Heart right ventricle (tissue), 16 donors: ENCODE results near the gene COG7. TPM values are rescaled to one million over a fixed set of nuclear protein-coding genes. Genes with fewer than 3 reads are reported as not detected.

Experiments used
- ATAC-seq, 8 donors: fragments of 200-7000 bp; cut with Tn5 transposase; one replicate each; pipeline ENCODE4 v1.9.1; 2020; ENCODE audit warnings: mild to moderate bottlenecking in 8 of 8, moderate library complexity in 8 of 8, moderate number of reproducible peaks in 1 of 8
- DNase-seq, 2 donors: peaks; one replicate each; pipeline ENCODE4 v3.0.0-alpha.2; 2020
- H3K27ac ChIP-seq, 10 donors: fragments of 200-600 bp; sonication (generic) in 2 of 10; one replicate each; pipeline versions ENCODE4 v1.5.0 to v1.8.0; 2020 to 2022; ENCODE audit warnings: mild to moderate bottlenecking in 3 of 10
- H3K27me3 ChIP-seq, 7 donors: fragments of 200-600 bp; one replicate each; pipeline ENCODE4 v1.8.0; 2021 to 2022; ENCODE audit warnings: mild to moderate bottlenecking in 2 of 7
- H3K36me3 ChIP-seq, 9 donors: fragments of 200-600 bp; sonication (generic) in 1 of 9; one replicate each; pipeline versions ENCODE4 v1.5.0 to v1.8.0; 2020 to 2022; ENCODE audit warnings: mild to moderate bottlenecking in 2 of 9
- H3K4me1 ChIP-seq, 9 donors: fragments of 200-600 bp; sonication (generic) in 1 of 9; one replicate each; pipeline versions ENCODE4 v1.5.0 to v1.8.0; 2020 to 2022; ENCODE audit warnings: mild to moderate bottlenecking in 4 of 9
- H3K4me3 ChIP-seq, 10 donors: fragments of 200-600 bp; sonication (generic) in 2 of 10; one replicate each; pipeline versions ENCODE4 v1.5.0 to v1.8.0; 2020 to 2022; ENCODE audit warnings: mild to moderate bottlenecking in 7 of 10, moderate library complexity in 2 of 10
- H3K9me3 ChIP-seq, 11 donors: fragments of 200-600 bp in 10 of 11; sonication (generic) in 2 of 11; one replicate each; pipeline versions ENCODE4 v1.5.0 to v1.8.0; 2013 to 2022; ENCODE audit warnings: mild to moderate bottlenecking in 2 of 11, control low read depth in 1 of 11, moderate library complexity in 1 of 11
- WGBS, 2 donors: extraction: QIAGEN DNeasy Blood & Tissue Kit; methylation state at CpG; one replicate each; pipeline ENCODE4 v1.1.7; 2013; ENCODE audit warnings: inconsistent platforms in 1 of 2; 5-methylcytosine and 5-hydroxymethylcytosine counted together
- intact Hi-C, 10 donors: fragments of 100-400 bp; cut with DNase I; formaldehyde crosslinking; loops; one replicate each; pipeline versions ENCODE4 v1.11.1 to v1.14.2; 2022
- polyA plus RNA-seq, 2 donors: library from polyadenylated mRNA; stranded (reverse); fragments of 200-250 nt; gene quantifications; one replicate each; pipeline ENCODE4 v1.2.3, GENCODE V29; 2013
- total RNA-seq, 10 donors: library from RNA; stranded (reverse); fragmentation: NEBNext Ultra II Directional in 3 of 10; extraction: Animal tissue kit (Norgen Biotek cat#: 25700) in 3 of 10; gene quantifications; one replicate each; pipeline versions ENCODE4 v1.2.1 to v1.2.4, GENCODE V29; 2021 to 2023
- TF ChIP-seq, protein P1 (sequence below), 9 donors: fragments of 200-600 bp; sonication (generic) in 2 of 9; IDR thresholded peaks; one replicate each; pipeline versions ENCODE4 v1.5.0 to v1.8.0; 2021 to 2022; ENCODE audit warnings: antibody characterized with exemption in 9 of 9, mild to moderate bottlenecking in 5 of 9, moderate library complexity in 1 of 9
- donor health status: Arrhythmogenic right ventricular cardiomyopathy.
- donor health status: ischemic (EF 13 %, LVEDD 7.1; RV severe dilation, severe dysfunction).
- donor health status: healthy with polysubstance abuse.
- donor health status: DM: no; HTN: yes; CAD: no.
- donor health status: DM: no; HTN: no; CAD: no.
- donor health status: ischemic (EF 25% LVEDD 6.9; RV normal size, moderate dysfunction).
- donor health status: ischemic (EF 25% LVEDD 5.7; RV mildly dilated, moderate dysfunction).
- donor health status: healthy.
- donor health status: DM: yes; HTN: yes; CAD: no.
- donor health status: Ischemic cardiomyopathy.
- donor health status: ischemic (EF 35%, LVEDD 5.7; RV mildly dilated, moderate dysfunction).
- donor health status: nonischemic (EF 11% LVEDD 7.7; RV severe dilation, severe dysfunction).
- donor health status: DM: yes; HTN: yes; CAD: no.
- donor health status: PGD.
- donor health status: ischemic (EF 29% LVEDD 5.4; RV normal size, mild dysfunction).
- donor health status: nonischemic (EF 23%, LVEDD 6.1; RV moderate dilation, normal function).

Gene COG7
- total and polyA plus RNA-seq, 12 donors, result 10.9 to 28.1 (median 12.9) TPM

DNA sequence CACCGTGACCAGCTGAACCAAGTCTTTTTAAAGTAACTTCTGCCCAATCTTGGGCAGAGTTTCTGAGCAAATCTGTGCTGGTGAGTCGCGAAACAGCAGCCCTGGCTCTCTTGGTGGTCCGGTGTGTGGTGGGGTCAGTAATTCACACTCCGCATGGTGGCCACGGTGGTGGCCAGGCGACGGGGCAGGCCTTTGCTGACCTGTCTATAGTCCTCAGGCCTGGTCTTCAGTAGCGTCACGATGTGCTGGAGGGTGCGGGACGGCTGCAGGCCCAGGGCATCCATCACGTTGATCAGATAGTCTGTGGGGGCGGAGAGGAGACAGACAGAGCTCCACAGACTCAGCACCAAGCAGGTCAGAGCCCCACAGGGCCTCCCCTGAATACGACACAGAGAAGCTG lies 64.2 kb downstream of the COG7 start:
- WGBS, 2 donors, result 89 to 92% methylated on average over 15 of the region's 15 CpGs
- H3K27me3 ChIP-seq, result no peaks in the 10 kb centered on the region
- ATAC-seq (no peak), DNase-seq (no peak)
- TF ChIP-seq, protein P1, sequence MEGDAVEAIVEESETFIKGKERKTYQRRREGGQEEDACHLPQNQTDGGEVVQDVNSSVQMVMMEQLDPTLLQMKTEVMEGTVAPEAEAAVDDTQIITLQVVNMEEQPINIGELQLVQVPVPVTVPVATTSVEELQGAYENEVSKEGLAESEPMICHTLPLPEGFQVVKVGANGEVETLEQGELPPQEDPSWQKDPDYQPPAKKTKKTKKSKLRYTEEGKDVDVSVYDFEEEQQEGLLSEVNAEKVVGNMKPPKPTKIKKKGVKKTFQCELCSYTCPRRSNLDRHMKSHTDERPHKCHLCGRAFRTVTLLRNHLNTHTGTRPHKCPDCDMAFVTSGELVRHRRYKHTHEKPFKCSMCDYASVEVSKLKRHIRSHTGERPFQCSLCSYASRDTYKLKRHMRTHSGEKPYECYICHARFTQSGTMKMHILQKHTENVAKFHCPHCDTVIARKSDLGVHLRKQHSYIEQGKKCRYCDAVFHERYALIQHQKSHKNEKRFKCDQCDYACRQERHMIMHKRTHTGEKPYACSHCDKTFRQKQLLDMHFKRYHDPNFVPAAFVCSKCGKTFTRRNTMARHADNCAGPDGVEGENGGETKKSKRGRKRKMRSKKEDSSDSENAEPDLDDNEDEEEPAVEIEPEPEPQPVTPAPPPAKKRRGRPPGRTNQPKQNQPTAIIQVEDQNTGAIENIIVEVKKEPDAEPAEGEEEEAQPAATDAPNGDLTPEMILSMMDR (IDR thresholded peaks at IDR 0.05), result no peak
- no peak overlapping the region for H3K4me3 ChIP-seq
- intact Hi-C loops, result no loop called here
- H3K27ac ChIP-seq, result no peak overlapping the region
- peaks cover 0 to 12% (median 9%) of the 10 kb centered on the region in 9 donors for H3K4me1 ChIP-seq
- no peaks in the 10 kb centered on the region for H3K9me3 ChIP-seq
- H3K36me3 ChIP-seq, result peaks cover 0 to 64% (median 27%) of the 10 kb centered on the region in 9 donors

DNA sequence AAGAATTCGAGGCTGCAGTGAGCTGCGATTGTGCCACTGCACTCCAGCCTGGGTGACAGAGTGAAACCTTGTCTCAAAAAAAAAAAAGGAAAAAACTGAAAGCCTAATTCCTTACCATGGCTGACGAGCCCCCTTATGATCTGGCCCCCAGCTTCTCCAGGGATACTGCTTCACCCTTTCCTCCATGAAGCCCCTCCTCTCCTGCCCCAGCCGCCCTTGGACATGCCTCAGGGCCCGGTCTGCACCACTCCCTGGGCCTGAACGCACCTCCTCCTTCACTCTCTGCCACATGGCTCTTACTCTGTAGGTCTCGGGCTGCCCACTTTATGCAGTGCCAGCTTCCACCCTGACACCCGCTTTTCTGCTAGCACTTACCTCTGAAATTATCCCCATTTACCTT lies 65.3 kb downstream of the COG7 start:
- TF ChIP-seq, protein P1 (IDR thresholded peaks at IDR 0.05), result no peak
- peaks cover 0 to 59% (median 27%) of the 10 kb centered on the region in 9 donors for H3K36me3 ChIP-seq
- peaks cover 0 to 2% (median 0%) of the 10 kb centered on the region in 9 donors for H3K4me1 ChIP-seq
- no peak for DNase-seq
- WGBS, 2 donors, result 88 to 89% methylated on average over 8 of the region's 8 CpGs
- H3K27me3 ChIP-seq, result no peaks in the 10 kb centered on the region
- H3K27ac ChIP-seq, result no peak overlapping the region
- no peak for ATAC-seq
- no peaks in the 10 kb centered on the region for H3K9me3 ChIP-seq
- H3K4me3 ChIP-seq, result no peak overlapping the region
- intact Hi-C loops, result no loop called here

- Histone ChIP-seq H3K36me3 (peaks cover 0 to 36% (median 8%) of the 10 kb centered on the region in 9 donors), H3K27ac (no peak overlapping the region), H3K4me1 (no peaks in the 10 kb centered on the region), H3K4me3 (no peak overlapping the region), H3K9me3 (no peaks in the 10 kb centered on the region), H3K27me3 (no peaks in the 10 kb centered on the region)
- no peak for DNase-seq
- TF ChIP-seq, protein P1 (IDR thresholded peaks at IDR 0.05), result no peak
- 90 to 97% methylated on average over 15 of the region's 15 CpGs for WGBS, 2 donors
- ATAC-seq, result no peak
- intact Hi-C loops, result no loop called here
Measured at GRCh38 chr16:23385441-23385840, 67.5 kb downstream of the COG7 start.

GRCh38 chr16:23384878-23385277 lies 68.1 kb downstream of the COG7 start:
- TF ChIP-seq, protein P1 (IDR thresholded peaks at IDR 0.05), result no peak
- H3K27me3 ChIP-seq, result no peaks in the 10 kb centered on the region
- no peaks in the 10 kb centered on the region for H3K4me1 ChIP-seq
- intact Hi-C loops, result no loop called here
- H3K9me3 ChIP-seq, result no peaks in the 10 kb centered on the region
- ATAC-seq (no peak), DNase-seq (no peak)
- H3K36me3 ChIP-seq, result peaks cover 0 to 31% (median 4%) of the 10 kb centered on the region in 9 donors
- H3K27ac ChIP-seq, result no peak overlapping the region
- H3K4me3 ChIP-seq, result no peak overlapping the region
- WGBS, 2 donors, result 95% methylated on average over 10 of the region's 10 CpGs
